RWPE2 (cell line): ENCODE data around the gene SFXN2.

Experiments used
- ATAC-seq: fragments of 200-7000 bp; cut with Tn5 transposase; 3 replicates; pipeline ENCODE4 v1.9.1; 2021; ENCODE audit warnings: low read depth
- DNase-seq: peaks from one replicate; pipeline ENCODE4 v3.0.0-alpha.2; 2020; ENCODE audit warnings: low spot score
- H3K27ac ChIP-seq: fragments of 450-650 bp; 2 replicates; pipeline ENCODE4 v1.5.1; 2017; ENCODE audit warnings: mild to moderate bottlenecking; ENCODE audit not compliant: poor library complexity, severe bottlenecking
- H3K27me3 ChIP-seq: fragments of 250-450 bp; sonication (Bioruptor Pico); 2 replicates; pipeline ENCODE4 v1.5.1; 2021; ENCODE audit warnings: mild to moderate bottlenecking, moderate library complexity; ENCODE audit not compliant: insufficient read depth, poor library complexity, severe bottlenecking
- H3K36me3 ChIP-seq: fragments of 250-450 bp; sonication (Bioruptor Pico); 2 replicates; pipeline ENCODE4 v1.5.1; 2020; ENCODE audit warnings: low read depth, mild to moderate bottlenecking, moderate library complexity
- H3K4me1 ChIP-seq: fragments of 250-450 bp; sonication (Bioruptor Pico); 2 replicates; pipeline ENCODE4 v1.5.1; 2021; ENCODE audit warnings: mild to moderate bottlenecking, moderate library complexity; ENCODE audit not compliant: insufficient read depth, poor library complexity, severe bottlenecking
- H3K4me3 ChIP-seq: fragments of 250-450 bp; sonication (Bioruptor Pico); 2 replicates; pipeline ENCODE4 v1.5.1; 2021; ENCODE audit warnings: mild to moderate bottlenecking, moderate library complexity; ENCODE audit not compliant: severe bottlenecking
- H3K9me3 ChIP-seq: fragments of 250-450 bp; sonication (Bioruptor Pico); 2 replicates; pipeline ENCODE4 v1.5.1; 2021; ENCODE audit warnings: mild to moderate bottlenecking, moderate library complexity; ENCODE audit not compliant: severe bottlenecking
- TF ChIP-seq, protein P1 (sequence below): fragments of 450-650 bp; IDR thresholded peaks from one replicate; pipeline ENCODE4 v1.5.1; 2017; ENCODE audit warnings: mild to moderate bottlenecking, moderate library complexity; ENCODE audit not compliant: poor library complexity, severe bottlenecking

Gene SFXN2

DNA sequence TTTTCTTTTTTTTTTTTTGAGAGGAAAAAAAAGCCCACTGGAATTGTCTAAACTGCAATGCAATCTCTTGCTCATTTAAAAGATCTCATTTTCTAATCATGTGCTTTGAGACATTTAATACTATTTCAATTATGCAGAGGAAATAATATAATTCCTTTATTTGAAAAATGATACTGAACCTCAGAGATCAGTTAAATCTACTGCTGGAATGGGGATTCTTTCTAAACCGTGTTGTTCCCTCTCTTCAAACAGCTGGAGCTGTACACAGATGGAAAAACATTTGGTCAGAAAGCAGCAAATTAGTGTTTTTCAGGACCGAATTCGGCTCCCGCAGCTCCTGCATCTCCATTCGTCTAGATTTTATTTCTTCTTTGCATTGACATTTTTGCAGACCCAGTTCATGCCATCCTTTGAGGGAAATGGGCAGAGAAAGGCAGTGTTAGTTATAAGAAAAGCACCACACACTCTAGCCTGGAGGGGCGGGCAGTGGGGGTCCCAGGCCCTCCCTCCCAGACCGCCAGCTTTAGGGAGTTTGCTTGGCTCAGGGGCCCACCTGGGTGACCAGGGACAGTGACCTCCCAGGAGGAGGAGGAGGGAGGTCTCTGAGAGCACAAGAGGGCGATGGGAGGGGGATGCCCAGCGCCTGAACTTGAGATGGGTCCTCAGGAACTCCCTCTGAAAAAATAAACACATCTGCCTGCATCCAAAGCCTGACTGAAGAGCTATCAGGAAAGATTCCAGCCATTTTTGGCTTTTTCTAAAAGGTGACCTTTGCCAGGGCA is 37.7 kb upstream of the SFXN2 start:
- no peak for ATAC-seq
- TF ChIP-seq, protein P1, sequence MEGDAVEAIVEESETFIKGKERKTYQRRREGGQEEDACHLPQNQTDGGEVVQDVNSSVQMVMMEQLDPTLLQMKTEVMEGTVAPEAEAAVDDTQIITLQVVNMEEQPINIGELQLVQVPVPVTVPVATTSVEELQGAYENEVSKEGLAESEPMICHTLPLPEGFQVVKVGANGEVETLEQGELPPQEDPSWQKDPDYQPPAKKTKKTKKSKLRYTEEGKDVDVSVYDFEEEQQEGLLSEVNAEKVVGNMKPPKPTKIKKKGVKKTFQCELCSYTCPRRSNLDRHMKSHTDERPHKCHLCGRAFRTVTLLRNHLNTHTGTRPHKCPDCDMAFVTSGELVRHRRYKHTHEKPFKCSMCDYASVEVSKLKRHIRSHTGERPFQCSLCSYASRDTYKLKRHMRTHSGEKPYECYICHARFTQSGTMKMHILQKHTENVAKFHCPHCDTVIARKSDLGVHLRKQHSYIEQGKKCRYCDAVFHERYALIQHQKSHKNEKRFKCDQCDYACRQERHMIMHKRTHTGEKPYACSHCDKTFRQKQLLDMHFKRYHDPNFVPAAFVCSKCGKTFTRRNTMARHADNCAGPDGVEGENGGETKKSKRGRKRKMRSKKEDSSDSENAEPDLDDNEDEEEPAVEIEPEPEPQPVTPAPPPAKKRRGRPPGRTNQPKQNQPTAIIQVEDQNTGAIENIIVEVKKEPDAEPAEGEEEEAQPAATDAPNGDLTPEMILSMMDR, result no peak
- peaks cover 27% of the 10 kb centered on the region for H3K4me1 ChIP-seq

DNA sequence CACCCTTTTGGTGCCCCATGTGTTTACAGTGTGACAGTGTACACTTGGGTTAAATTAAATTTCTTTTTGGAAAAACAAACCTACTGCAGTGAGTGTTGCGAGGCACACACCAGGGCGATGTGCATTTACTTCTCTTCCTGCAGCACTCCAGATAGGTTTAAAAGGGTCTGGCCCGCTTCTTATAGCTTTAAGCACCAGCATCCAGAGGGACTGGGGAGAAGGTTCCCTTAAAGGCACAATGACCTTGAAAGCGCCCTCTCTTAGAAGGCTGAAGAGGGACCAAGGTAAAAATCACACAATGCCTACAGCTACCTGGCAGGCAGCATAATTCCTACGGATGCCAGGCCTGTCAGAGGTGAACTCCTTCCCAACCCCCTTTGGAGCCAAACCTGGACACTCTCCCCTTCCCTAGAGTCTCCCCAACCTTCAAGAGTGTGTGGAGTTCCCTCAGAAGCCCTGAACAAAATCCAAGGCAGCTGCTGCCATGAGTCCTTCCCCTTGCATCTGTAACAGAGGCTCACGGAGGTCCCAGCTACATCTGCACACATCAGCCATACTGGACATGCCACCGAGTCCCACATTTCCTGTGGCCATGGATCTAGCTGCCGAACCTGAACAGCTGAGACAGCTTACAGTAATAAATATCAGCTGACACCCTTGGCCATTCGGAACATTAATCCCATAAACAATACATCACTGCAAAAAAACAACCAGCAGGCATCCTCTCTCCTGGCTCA is 36.9 kb upstream of the SFXN2 start:
- TF ChIP-seq, protein P1, result no peak
- Histone ChIP-seq H3K4me3 (no peak overlapping the region), H3K27ac (no peak overlapping the region), H3K4me1 (peaks cover 27% of the 10 kb centered on the region), H3K27me3 (no peaks in the 10 kb centered on the region), H3K36me3 (no peaks in the 10 kb centered on the region; the same call in 1 of the 2 replicates), H3K9me3 (no peaks in the 10 kb centered on the region)
- ATAC-seq (no peak), DNase-seq (no peak)

More for the DNA sequence above, 37.7 kb upstream of the SFXN2 start:
- no peaks in the 10 kb centered on the region for H3K9me3 ChIP-seq
- DNase-seq, result no peak
- peak overlapping the region; percentile 40 for H3K27ac ChIP-seq
- no peak overlapping the region for H3K4me3 ChIP-seq
- H3K36me3 ChIP-seq, result no peaks in the 10 kb centered on the region
- no peaks in the 10 kb centered on the region for H3K27me3 ChIP-seq

DNA sequence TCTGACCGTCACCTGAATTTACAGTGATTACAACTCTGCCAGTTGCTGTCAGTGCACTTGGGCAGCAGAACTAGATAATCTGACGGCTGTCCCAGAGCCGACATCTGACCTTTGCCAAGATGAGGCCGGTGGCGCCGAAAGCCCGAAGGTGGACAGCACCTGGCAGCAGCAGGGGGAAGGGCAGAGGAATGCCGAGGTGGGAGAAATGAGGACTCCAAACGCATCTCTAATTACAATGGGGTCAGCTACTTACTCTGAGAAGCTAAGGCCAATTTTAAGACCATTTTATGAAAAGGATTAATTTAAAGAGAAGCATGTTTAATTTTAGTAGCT is 36.4 kb upstream of the SFXN2 start:
- Histone ChIP-seq H3K4me3 (no peak overlapping the region), H3K4me1 (peaks cover 27% of the 10 kb centered on the region), H3K36me3 (no peaks in the 10 kb centered on the region; the same call in 1 of the 2 replicates), H3K9me3 (no peaks in the 10 kb centered on the region), H3K27ac (no peak overlapping the region), H3K27me3 (no peaks in the 10 kb centered on the region)
- DNase-seq (peak; percentile 23), ATAC-seq (no peak)
- TF ChIP-seq, protein P1, result no peak

DNA sequence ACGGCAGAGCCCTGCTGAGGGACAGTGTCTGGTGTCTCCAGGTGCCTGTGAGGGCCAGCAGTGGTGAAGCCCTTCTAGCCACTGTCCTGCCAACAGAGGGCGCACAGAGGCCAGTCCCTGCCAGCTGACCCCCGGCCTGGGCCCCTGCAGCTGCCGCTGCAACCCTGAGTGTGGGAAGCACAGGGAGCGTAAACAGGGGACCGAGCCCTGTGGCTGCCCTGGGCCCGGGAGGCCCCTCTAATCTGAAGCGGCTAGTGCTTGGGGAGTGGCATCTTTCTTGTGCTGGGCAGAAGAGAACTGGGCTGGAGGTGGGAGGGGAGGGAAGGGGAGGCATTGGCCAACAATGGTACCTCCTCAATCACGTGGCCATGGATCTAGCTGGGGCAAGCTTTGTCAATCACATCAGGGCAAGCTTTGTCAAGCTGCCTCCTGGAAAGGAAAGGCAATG is 35.6 kb upstream of the SFXN2 start:
- Histone ChIP-seq H3K27me3 (no peaks in the 10 kb centered on the region), H3K27ac (no peak overlapping the region), H3K4me1 (peaks cover 21% of the 10 kb centered on the region), H3K4me3 (no peak overlapping the region), H3K9me3 (no peaks in the 10 kb centered on the region), H3K36me3 (no peaks in the 10 kb centered on the region; the same call in 1 of the 2 replicates)
- ATAC-seq (peak; percentile 62), DNase-seq (no peak)
- TF ChIP-seq, protein P1, result peak; percentile 79
